CD14-positive monocyte (primary cell): ENCODE measurements around the gene PIK3C3. TPM values are rescaled to one million over a fixed set of nuclear protein-coding genes. Genes with fewer than 3 reads are reported as not detected.

Experiments
- DNase-seq, 3 donors: peaks; one replicate each; pipeline ENCODE4 v3.0.0-alpha.2; 2011 to 2022
- H2AFZ ChIP-seq: 2 replicates; pipeline ENCODE4 v1.6.0; 2012; ENCODE audit warnings: mild to moderate bottlenecking, low read depth, low read length, inconsistent platforms; ENCODE audit not compliant: insufficient read depth, poor library complexity, severe bottlenecking
- H3K27ac ChIP-seq, 2 donors: 1 replicate in 1 of 2; 2 replicates in 1 of 2; pipeline ENCODE4 v1.5.1; 2012 to 2013; ENCODE audit warnings: low read length in 2 of 2, control low read depth in 1 of 2, inconsistent platforms in 1 of 2, low read depth in 1 of 2, mild to moderate bottlenecking in 1 of 2
- H3K27me3 ChIP-seq, 2 donors: one replicate each; pipeline versions ENCODE4 v1.6.0 to v1.6.1; 2011 to 2013; ENCODE audit warnings: low read length in 2 of 2; ENCODE audit not compliant: control insufficient read depth in 2 of 2, insufficient read depth in 2 of 2
- H3K36me3 ChIP-seq, 2 donors: replicated peaks in 1 of 2; 1 replicate in 1 of 2; 2 replicates in 1 of 2; pipeline versions ENCODE4 v1.5.1 to v1.6.1; 2012 to 2013; ENCODE audit warnings: low read length in 2 of 2, control low read depth in 1 of 2, inconsistent platforms in 1 of 2, mild to moderate bottlenecking in 1 of 2; ENCODE audit not compliant: insufficient read depth in 2 of 2, control insufficient read depth in 1 of 2
- H3K4me1 ChIP-seq, 2 donors: 1 replicate in 1 of 2; 2 replicates in 1 of 2; pipeline versions ENCODE4 v1.5.1 to v1.6.1; 2012 to 2013; ENCODE audit warnings: low read length in 2 of 2, control low read depth in 1 of 2, inconsistent platforms in 1 of 2, mild to moderate bottlenecking in 1 of 2, moderate library complexity in 1 of 2; ENCODE audit not compliant: insufficient read depth in 2 of 2, control insufficient read depth in 1 of 2
- H3K4me2 ChIP-seq: replicated peaks from 2 replicates; pipeline ENCODE3; 2012; ENCODE audit warnings: low read length, moderate library complexity, mild to moderate bottlenecking; ENCODE audit not compliant: poor library complexity, severe bottlenecking; ENCODE audit errors: extremely low read depth
- H3K4me3 ChIP-seq, 3 experiments: fragments of 200-600 bp in 1 of 3; sonication (generic) in 1 of 3; replicated peaks in 1 of 3; 1 replicate in 2 of 3; 2 replicates in 1 of 3; pipeline ENCODE4 v1.5.1; 2011 to 2013; ENCODE audit warnings: low read length in 3 of 3, mild to moderate bottlenecking in 3 of 3, control low read depth in 2 of 3, low read depth in 2 of 3, inconsistent platforms in 1 of 3, moderate library complexity in 1 of 3
- H3K79me2 ChIP-seq: 2 replicates; pipeline ENCODE4 v1.6.0; 2012; ENCODE audit warnings: mild to moderate bottlenecking, control low read depth, inconsistent platforms, low read length, moderate library complexity; ENCODE audit not compliant: insufficient read depth
- H3K9ac ChIP-seq: 2 replicates; pipeline ENCODE4 v1.6.0; 2017; ENCODE audit warnings: low read length, mild to moderate bottlenecking; ENCODE audit not compliant: insufficient read depth, poor library complexity, severe bottlenecking
- H3K9me3 ChIP-seq, 2 donors: replicated peaks in 1 of 2; 1 replicate in 1 of 2; 2 replicates in 1 of 2; pipeline versions ENCODE4 v1.5.1 to v1.6.1; 2012 to 2013; ENCODE audit warnings: low read length in 2 of 2, control low read depth in 1 of 2; ENCODE audit not compliant: control insufficient read depth in 1 of 2, insufficient read depth in 1 of 2
- H4K20me1 ChIP-seq: 2 replicates; pipeline ENCODE4 v1.6.0; 2012; ENCODE audit warnings: mild to moderate bottlenecking, low read length, control low read depth, moderate library complexity; ENCODE audit not compliant: insufficient read depth
- H3K27ac Mint-ChIP-seq, 7 donors: one replicate each; pipeline ENCODE4 v1.8.0; 2020; ENCODE audit warnings: mild to moderate bottlenecking in 7 of 7, mixed read lengths in 7 of 7, moderate library complexity in 6 of 7, inconsistent platforms in 2 of 7
- H3K27me3 Mint-ChIP-seq, 3 donors: one replicate each; pipeline ENCODE4 v1.8.0; 2021 to 2022; ENCODE audit warnings: low read depth in 3 of 3, mild to moderate bottlenecking in 3 of 3, mixed read lengths in 3 of 3, moderate library complexity in 3 of 3, inconsistent platforms in 1 of 3
- H3K36me3 Mint-ChIP-seq, 2 donors: one replicate each; pipeline ENCODE4 v1.8.0; 2020; ENCODE audit warnings: mixed read lengths in 2 of 2, inconsistent platforms in 1 of 2, mild to moderate bottlenecking in 1 of 2
- H3K4me1 Mint-ChIP-seq: one replicate; pipeline ENCODE4 v1.8.0; 2020; ENCODE audit warnings: mild to moderate bottlenecking, mixed read lengths
- H3K4me3 Mint-ChIP-seq, 2 donors: one replicate each; pipeline ENCODE4 v1.8.0; 2020; ENCODE audit warnings: mild to moderate bottlenecking in 2 of 2, mixed read lengths in 2 of 2, moderate library complexity in 1 of 2
- H3K9me3 Mint-ChIP-seq, 7 donors: one replicate each; pipeline ENCODE4 v1.8.0; 2020 to 2022; ENCODE audit warnings: mixed read lengths in 7 of 7, mild to moderate bottlenecking in 6 of 7, moderate library complexity in 6 of 7, inconsistent platforms in 2 of 7
- CTCF ChIP-seq: fragments of 200-600 bp; IDR thresholded peaks from one replicate; pipeline ENCODE4 v1.8.0; 2022; ENCODE audit warnings: antibody characterized with exemption, mild to moderate bottlenecking
- WGBS: methylation state at CpG from one replicate; pipeline ENCODE4 v1.1.5; 2013; ENCODE audit warnings: missing lambda C conversion rate; ENCODE audit not compliant: insufficient coverage; 5-methylcytosine and 5-hydroxymethylcytosine counted together
- intact Hi-C, 2 donors: fragments of 100-400 bp; cut with micrococcal nuclease; formaldehyde crosslinking; loops; one replicate each; pipeline versions ENCODE4 v1.15.0 to v1.15.1; 2023
- polyA plus RNA-seq, 3 donors: library from polyadenylated mRNA; depleted of rRNA in 1 of 3; unstranded in 2 of 3; stranded (reverse) in 1 of 3; fragments of 300-500 nt in 2 of 3; fragments of >200 nt in 1 of 3; fragmentation: Illumina TruSeq in 2 of 3; gene quantifications; 1 replicate in 2 of 3; 2 replicates in 1 of 3; pipeline ENCODE4 v1.2.3, GENCODE V29; 2012 to 2021

Gene PIK3C3
- polyA plus RNA-seq, 3 donors = 16.5 to 29.1 (median 25.9) TPM

GRCh38 chr18:42032447-42032846 lies 77.4 kb downstream of the PIK3C3 start:
- no CpG with 5 or more reads among the region's 1 CpG for WGBS
- peaks cover 0 to 2% (median 0%) of the 10 kb centered on the region in 3 donors for H3K27me3 Mint-ChIP-seq
- Histone ChIP-seq H4K20me1 (no peaks in the 10 kb centered on the region), H3K4me2 (no peak overlapping the region), H3K4me3 (no peak overlapping the region), H3K9me3 (no peaks in the 10 kb centered on the region), H3K27ac (no peak overlapping the region), H3K4me1 (no peaks in the 10 kb centered on the region), H2AFZ (no peak overlapping the region), H3K36me3 (peaks cover 69 to 83% of the 10 kb centered on the region in 2 donors), H3K9ac (no peak overlapping the region), H3K27me3 (no peaks in the 10 kb centered on the region), H3K79me2 (no peaks in the 10 kb centered on the region)
- H3K36me3 Mint-ChIP-seq = peaks cover 64 to 78% of the 10 kb centered on the region in 2 donors
- H3K4me3 Mint-ChIP-seq = no peak overlapping the region
- no peak for TF ChIP-seq CTCF
- no peak overlapping the region for H3K27ac Mint-ChIP-seq
- intact Hi-C loops = no loop called here
- H3K9me3 Mint-ChIP-seq = no peaks in the 10 kb centered on the region
- H3K4me1 Mint-ChIP-seq = no peaks in the 10 kb centered on the region
- DNase-seq = no peak

GRCh38 chr18:42033137-42033810 lies 78.2 kb downstream of the PIK3C3 start:
- no peaks in the 10 kb centered on the region for H3K4me1 Mint-ChIP-seq
- peaks cover 72 to 82% of the 10 kb centered on the region in 2 donors for H3K36me3 Mint-ChIP-seq
- Histone ChIP-seq H3K4me1 (no peaks in the 10 kb centered on the region), H3K79me2 (no peaks in the 10 kb centered on the region), H3K27me3 (no peaks in the 10 kb centered on the region), H3K36me3 (peaks cover 76 to 91% of the 10 kb centered on the region in 2 donors), H3K4me3 (no peak overlapping the region), H3K9ac (no peak overlapping the region), H3K27ac (no peak overlapping the region), H3K9me3 (no peaks in the 10 kb centered on the region), H2AFZ (no peak overlapping the region), H3K4me2 (no peak overlapping the region), H4K20me1 (no peaks in the 10 kb centered on the region)
- DNase-seq = no peak
- H3K27me3 Mint-ChIP-seq = peaks cover 0 to 2% (median 0%) of the 10 kb centered on the region in 3 donors
- intact Hi-C loops = no loop called here
- no peak overlapping the region for H3K27ac Mint-ChIP-seq
- H3K9me3 Mint-ChIP-seq = no peaks in the 10 kb centered on the region
- no CpG with 5 or more reads among the region's 1 CpG for WGBS
- no peak for TF ChIP-seq CTCF
- H3K4me3 Mint-ChIP-seq = no peak overlapping the region
